WI38 (cell line): ENCODE results near the gene ZNF593OS.

ENCODE experiments used
- H3K4me3 ChIP-seq: 2 replicates; pipeline ENCODE4 v1.5.1; 2011; ENCODE audit warnings: low read depth, mild to moderate bottlenecking, control low read depth, low read length
- CTCF ChIP-seq: IDR thresholded peaks from 2 replicates; pipeline ENCODE4 v1.5.1; 2012; ENCODE audit warnings: low read depth, mild to moderate bottlenecking, control low read depth, low read length

Gene ZNF593OS

GRCh38 chr1:26158271-26158907, 13.2 kb downstream of the ZNF593OS start:
- no peak overlapping the region for H3K4me3 ChIP-seq
- no peak for TF ChIP-seq CTCF

GRCh38 chr1:26156285-26157038, 15.2 kb downstream of the ZNF593OS start:
- H3K4me3 ChIP-seq: no peak overlapping the region
- TF ChIP-seq CTCF: no peak

DNA sequence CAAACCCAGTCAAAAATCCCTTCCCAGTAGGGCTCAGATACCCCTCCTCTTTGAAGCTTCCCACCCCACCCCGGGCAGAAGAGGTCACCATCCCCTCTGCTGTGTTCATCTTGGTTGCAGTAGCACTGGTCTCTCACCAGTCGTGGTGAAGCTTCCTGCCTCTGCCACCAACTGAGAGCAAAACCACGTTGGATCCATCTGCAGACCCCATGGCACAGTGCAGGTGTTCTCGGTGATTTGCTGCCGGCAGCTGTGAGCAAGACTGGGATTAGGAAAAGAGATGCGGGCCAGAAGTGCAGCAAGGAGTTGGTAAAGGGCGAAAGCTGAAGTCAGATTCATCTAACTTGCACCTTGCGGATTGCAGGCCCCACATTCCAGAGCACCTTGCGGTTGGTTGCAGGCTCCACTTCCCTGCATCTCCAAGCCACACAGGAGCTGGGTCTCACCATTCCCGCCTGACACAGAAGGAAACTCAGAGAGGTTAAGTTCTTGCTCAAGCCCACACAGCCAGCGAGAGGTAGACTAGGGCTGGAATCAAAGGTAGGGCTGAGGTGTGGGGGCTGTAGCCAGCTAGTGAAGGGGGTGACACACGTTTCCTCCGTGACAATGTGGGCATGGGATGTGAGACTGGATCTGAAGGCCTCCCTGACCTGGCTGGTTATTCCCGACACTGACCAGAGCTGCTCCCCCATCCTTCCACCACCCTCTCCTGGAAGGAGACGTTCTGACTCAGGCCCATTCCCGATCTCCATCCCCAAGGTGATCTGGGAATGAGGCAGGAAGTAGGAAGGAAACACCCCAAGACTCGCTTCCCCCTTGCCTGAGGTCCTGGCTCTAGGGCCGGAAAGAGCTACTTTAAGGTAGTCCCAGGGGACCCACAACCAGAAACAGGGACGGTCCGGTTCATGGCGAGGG, 16.0 kb downstream of the ZNF593OS start:
- no peak overlapping the region for H3K4me3 ChIP-seq
- TF ChIP-seq CTCF: no peak

GRCh38 chr1:26154750-26155149, 16.9 kb downstream of the ZNF593OS start:
- H3K4me3 ChIP-seq: no peak overlapping the region
- TF ChIP-seq CTCF: no peak

- no peak for TF ChIP-seq CTCF
- no peak overlapping the region for H3K4me3 ChIP-seq
These were observed 17.6 kb downstream of the ZNF593OS start for GRCh38 chr1:26153966-26154532.

- TF ChIP-seq CTCF: no peak
- H3K4me3 ChIP-seq: no peak overlapping the region
These were observed 22.7 kb downstream of the ZNF593OS start for GRCh38 chr1:26148887-26149286.
